IMR-90 (cell line): ENCODE measurements around the gene ZBTB11. TPM values are rescaled to one million over a fixed set of nuclear protein-coding genes. Genes with fewer than 3 reads are reported as not detected.

ENCODE experiments used
- ATAC-seq: fragments of 200-7000 bp; cut with Tn5 transposase; 2 replicates; pipeline ENCODE4 v1.9.1; 2020; ENCODE audit warnings: low read depth, mild to moderate bottlenecking, moderate library complexity
- BruUV-seq: library from RNA; stranded (reverse); fragments of 400-500 nt; replicated peaks from 2 replicates; lab custom pipeline; 2021; lab: Mats Ljungman, UMichigan
- CTCF ChIA-PET: fragments of 300-600 bp; formaldehyde crosslinking; extraction: SDS; loops from one replicate; lab custom pipeline; 2021; ENCODE audit warnings: antibody characterized with exemption; lab: Yijun Ruan, JAX
- POLR2A ChIA-PET: fragments of 300-600 bp; sonication (Branson Sonifier 250); formaldehyde crosslinking; loops from one replicate; lab custom pipeline; 2022; ENCODE audit warnings: antibody characterized with exemption; ENCODE audit not compliant: unreplicated experiment; lab: Charles Lee
- DNase-seq: peaks from one replicate; pipeline ENCODE4 v3.0.0; 2013
- H2AFZ ChIP-seq: replicated peaks from 2 replicates; pipeline ENCODE3; 2013; ENCODE audit warnings: low read length, mild to moderate bottlenecking; ENCODE audit not compliant: poor library complexity
- H2AK5ac ChIP-seq: 2 replicates; pipeline ENCODE4 v1.6.1; 2013; ENCODE audit warnings: low read depth, low read length, inconsistent platforms
- H2AK9ac ChIP-seq: replicated peaks from 2 replicates; pipeline ENCODE3; 2013; ENCODE audit warnings: mild to moderate bottlenecking, low read depth, low read length, moderate library complexity; ENCODE audit not compliant: poor library complexity
- H2BK120ac ChIP-seq: 2 replicates; pipeline ENCODE4 v1.6.1; 2013; ENCODE audit warnings: low read depth, low read length, inconsistent platforms
- H2BK15ac ChIP-seq: 3 replicates; pipeline ENCODE4 v1.6.1; 2013; ENCODE audit warnings: low read depth, low read length, inconsistent platforms
- H2BK20ac ChIP-seq: 2 replicates; pipeline ENCODE4 v1.6.1; 2013; ENCODE audit warnings: low read depth, mild to moderate bottlenecking, inconsistent platforms, low read length, moderate library complexity
- H2BK5ac ChIP-seq: 2 replicates; pipeline ENCODE4 v1.6.1; 2013; ENCODE audit warnings: mild to moderate bottlenecking, low read depth, low read length, inconsistent platforms; ENCODE audit not compliant: poor library complexity, severe bottlenecking
- H3K14ac ChIP-seq: replicated peaks from 2 replicates; pipeline ENCODE4 v1.6.1; 2013; ENCODE audit warnings: low read depth, low read length, inconsistent platforms
- H3K18ac ChIP-seq: 2 replicates; pipeline ENCODE4 v1.6.1; 2013; ENCODE audit warnings: low read depth, low read length, control low read depth
- H3K23ac ChIP-seq: 2 replicates; pipeline ENCODE4 v1.6.1; 2013; ENCODE audit warnings: low read depth, low read length, inconsistent platforms
- H3K27ac ChIP-seq: 2 replicates; pipeline ENCODE4 v1.5.1; 2013; ENCODE audit warnings: mild to moderate bottlenecking, control low read depth, low read length; ENCODE audit not compliant: insufficient read depth
- H3K27me3 ChIP-seq: 2 replicates; pipeline ENCODE4 v1.6.1; 2013; ENCODE audit warnings: low read length; ENCODE audit not compliant: control insufficient read depth, insufficient read depth
- H3K36me3 ChIP-seq: 2 replicates; pipeline ENCODE4 v1.6.1; 2013; ENCODE audit warnings: low read length, mixed read lengths; ENCODE audit not compliant: control insufficient read depth, insufficient read depth
- H3K4ac ChIP-seq: 2 replicates; pipeline ENCODE4 v1.6.1; 2013; ENCODE audit warnings: low read depth, low read length, inconsistent platforms
- H3K4me1 ChIP-seq: 2 replicates; pipeline ENCODE4 v1.6.1; 2013; ENCODE audit warnings: low read length, mixed read lengths; ENCODE audit not compliant: control insufficient read depth, insufficient read depth
- H3K4me2 ChIP-seq: 2 replicates; pipeline ENCODE4 v1.6.1; 2013; ENCODE audit warnings: low read depth, mild to moderate bottlenecking, control low read depth, low read length, moderate library complexity
- H3K4me3 ChIP-seq: 2 replicates; pipeline ENCODE4 v1.5.1; 2013; ENCODE audit warnings: low read depth, mild to moderate bottlenecking, control low read depth, low read length, moderate library complexity; ENCODE audit not compliant: insufficient read depth
- H3K56ac ChIP-seq: 2 replicates; pipeline ENCODE4 v1.6.1; 2013; ENCODE audit warnings: low read length, inconsistent platforms; ENCODE audit not compliant: insufficient read depth; ENCODE audit errors: extremely low read depth
- H3K79me1 ChIP-seq, 2 experiments: 2 replicates each; pipeline ENCODE4 v1.6.1; 2013; ENCODE audit warnings: low read length in 2 of 2, inconsistent platforms in 1 of 2, low read depth in 1 of 2
- H3K9ac ChIP-seq: 2 replicates; pipeline ENCODE4 v1.6.1; 2013; ENCODE audit warnings: low read depth, low read length, control low read depth
- H3K9me1 ChIP-seq: 2 replicates; pipeline ENCODE4 v1.6.1; 2013; ENCODE audit warnings: low read length, inconsistent platforms; ENCODE audit not compliant: insufficient read depth
- H3K9me3 ChIP-seq: 2 replicates; pipeline ENCODE4 v1.6.1; 2013; ENCODE audit warnings: low read length; ENCODE audit not compliant: control insufficient read depth, insufficient read depth
- H4K20me1 ChIP-seq: 2 replicates; pipeline ENCODE4 v1.6.1; 2013; ENCODE audit warnings: low read length, inconsistent platforms; ENCODE audit not compliant: insufficient read depth
- H4K5ac ChIP-seq: 2 replicates; pipeline ENCODE4 v1.6.1; 2013; ENCODE audit warnings: mild to moderate bottlenecking, low read depth, low read length, control low read depth
- H4K8ac ChIP-seq, 2 experiments: 2 replicates each; pipeline ENCODE4 v1.6.1; 2013; ENCODE audit warnings: low read depth in 2 of 2, low read length in 2 of 2, control low read depth in 1 of 2, inconsistent platforms in 1 of 2
- H4K91ac ChIP-seq: 2 replicates; pipeline ENCODE4 v1.6.1; 2013; ENCODE audit warnings: low read depth, low read length, inconsistent platforms; ENCODE audit not compliant: insufficient read depth
- BHLHE40 ChIP-seq: fragments of 150-350 bp; IDR thresholded peaks from 2 replicates; pipeline ENCODE4 v1.6.1; 2016; ENCODE audit warnings: mild to moderate bottlenecking, low read depth, low read length
- CEBPB ChIP-seq: IDR thresholded peaks from 2 replicates; pipeline ENCODE4 v1.6.1; 2012; ENCODE audit warnings: low read depth, low read length, improper control_type of control experiment
- MAFK ChIP-seq: IDR thresholded peaks from 2 replicates; pipeline ENCODE4 v1.6.1; 2012; ENCODE audit warnings: low read depth, low read length, improper control_type of control experiment
- MXI1 ChIP-seq: IDR thresholded peaks from 2 replicates; pipeline ENCODE4 v1.6.1; 2012; ENCODE audit warnings: low read depth, mild to moderate bottlenecking, low read length, moderate library complexity, borderline replicate concordance
- NFE2L2 ChIP-seq: fragments of 150-350 bp; IDR thresholded peaks from 2 replicates; pipeline ENCODE4 v1.6.1; 2016; ENCODE audit warnings: low read depth, mild to moderate bottlenecking, low read length
- POLR2A ChIP-seq: IDR thresholded peaks from 2 replicates; pipeline ENCODE4 v1.6.1; 2012; ENCODE audit warnings: mild to moderate bottlenecking, low read depth, low read length
- RAD21 ChIP-seq: IDR thresholded peaks from 2 replicates; pipeline ENCODE4 v1.6.1; 2012; ENCODE audit warnings: low read length, improper control_type of control experiment
- WGBS, 2 experiments: methylation state at CpG; one replicate each; pipeline versions ENCODE4 v1.1.5 to v1.1.7; 2013; ENCODE audit warnings: missing lambda C conversion rate in 2 of 2; ENCODE audit not compliant: insufficient read length in 1 of 2; ENCODE audit errors: extremely low coverage in 2 of 2; 5-methylcytosine and 5-hydroxymethylcytosine counted together
- dilution Hi-C: fragments of 300-500 bp; cut with HindIII; formaldehyde crosslinking; loops from one replicate; pipeline ENCODE4 v1.14.3; 2018; ENCODE audit warnings: low sequenced_read_pairs; ENCODE audit not compliant: unreplicated experiment
- in situ Hi-C: fragments of 300-500 bp; cut with MboI; formaldehyde crosslinking; loops from 3 replicates; pipeline ENCODE4 v1.14.3; 2019; ENCODE audit warnings: low sequenced_read_pairs, inconsistent platforms, mixed read lengths
- intact Hi-C: fragments of 100-400 bp; cut with micrococcal nuclease; formaldehyde crosslinking; loops from 2 replicates; pipeline ENCODE4 v1.10.0; 2022
- polyA plus RNA-seq, 3 experiments: library from polyadenylated mRNA; depleted of rRNA; stranded (reverse); fragments of >200 nt; gene quantifications; 2 replicates each; pipeline ENCODE4 v1.2.3, GENCODE V29; 2012; ENCODE audit warnings: low replicate concordance in 1 of 3
- total RNA-seq: library from RNA; depleted of rRNA; stranded (reverse); fragments of >200 nt; gene quantifications from 2 replicates; pipeline ENCODE4 v1.2.3, GENCODE V29; 2012
- TF ChIP-seq, protein P1 (sequence below): fragments of 150-350 bp; IDR thresholded peaks from 2 replicates; pipeline ENCODE4 v1.6.1; 2017; ENCODE audit warnings: mild to moderate bottlenecking, antibody characterized with exemption, low read length, low read depth

ZBTB11 gene
- total and polyA plus RNA-seq, 2 of the 4 experiments (the other 2 are of a cell fraction) = 6.0 to 17.2 TPM

GRCh38 chr3:101603184-101603583 lies 73.7 kb downstream of the ZBTB11 start:
- no TSS peak for BruUV-seq
- H3K4me3 ChIP-seq = no peak overlapping the region
- H4K91ac ChIP-seq = no peak overlapping the region
- no peak overlapping the region for H3K18ac ChIP-seq
- H3K14ac ChIP-seq = no peak overlapping the region
- H2AK5ac ChIP-seq = no peak overlapping the region
- no peak overlapping the region for H3K4ac ChIP-seq
- ChIA-PET CTCF (no interaction called here), POLR2A (no interaction called here)
- no peak for DNase-seq
- WGBS, 2 experiments = no CpG with 5 or more reads among the region's 1 CpG
- no peak overlapping the region for H3K4me2 ChIP-seq
- H2BK20ac ChIP-seq = no peak overlapping the region
- no peak overlapping the region for H3K56ac ChIP-seq
- no peak overlapping the region for H2AK9ac ChIP-seq
- dilution Hi-C loops (no loop called here), intact Hi-C loops (no loop called here), in situ Hi-C loops (no loop called here)
- H3K27ac ChIP-seq = no peak overlapping the region
- no peaks in the 10 kb centered on the region for H4K20me1 ChIP-seq
- no peak overlapping the region for H3K9ac ChIP-seq
- H4K5ac ChIP-seq = no peak overlapping the region
- H3K23ac ChIP-seq = no peak overlapping the region
- H3K9me3 ChIP-seq = no peaks in the 10 kb centered on the region
- no peak overlapping the region for H2BK15ac ChIP-seq
- H4K8ac ChIP-seq = no peak overlapping the region
- no peak overlapping the region for H2AFZ ChIP-seq
- TF ChIP-seq CEBPB = no peak
- TF ChIP-seq MAFK = no peak
- TF ChIP-seq MXI1 = no peak
- no peak for TF ChIP-seq BHLHE40
- TF ChIP-seq NFE2L2 = no peak
- TF ChIP-seq, protein P1, sequence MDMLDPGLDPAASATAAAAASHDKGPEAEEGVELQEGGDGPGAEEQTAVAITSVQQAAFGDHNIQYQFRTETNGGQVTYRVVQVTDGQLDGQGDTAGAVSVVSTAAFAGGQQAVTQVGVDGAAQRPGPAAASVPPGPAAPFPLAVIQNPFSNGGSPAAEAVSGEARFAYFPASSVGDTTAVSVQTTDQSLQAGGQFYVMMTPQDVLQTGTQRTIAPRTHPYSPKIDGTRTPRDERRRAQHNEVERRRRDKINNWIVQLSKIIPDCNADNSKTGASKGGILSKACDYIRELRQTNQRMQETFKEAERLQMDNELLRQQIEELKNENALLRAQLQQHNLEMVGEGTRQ = no peak
- no peak for TF ChIP-seq POLR2A
- TF ChIP-seq RAD21 = no peak
- H2BK5ac ChIP-seq = no peak overlapping the region
- H3K36me3 ChIP-seq = peaks cover 5% of the 10 kb centered on the region; the same call in 1 of the 2 replicates
- peaks cover 0 to 4% of the 10 kb centered on the region in 2 experiments; a peak in 1 of 4 replicates for H3K79me1 ChIP-seq
- no peaks in the 10 kb centered on the region for H3K27me3 ChIP-seq
- ATAC-seq = no peak
- H2BK120ac ChIP-seq = no peak overlapping the region
- H3K9me1 ChIP-seq = peaks cover 3% of the 10 kb centered on the region; the same call in 1 of the 2 replicates
- peaks cover 2% of the 10 kb centered on the region; the same call in 1 of the 2 replicates for H3K4me1 ChIP-seq
